Mesenchymal stem cell (in vitro differentiated cells and primary cell): ENCODE results near the gene RBMS3.
"Not testable (repeated sequence)": the region's sequence is repeated elsewhere in the genome, so short reads cannot be mapped to it uniquely, and the experiment has no call there.

Experiments used
- DNase-seq: peaks from one replicate; pipeline ENCODE4 v3.0.0-alpha.2; 2013
- H2AFZ ChIP-seq: one replicate; pipeline ENCODE4 v1.6.1; 2013; ENCODE audit warnings: low read depth, mild to moderate bottlenecking, control low read depth, inconsistent platforms, low read length, moderate library complexity
- H2AK5ac ChIP-seq: 2 replicates; pipeline ENCODE4 v1.6.1; 2013; ENCODE audit warnings: low read length, moderate library complexity, mild to moderate bottlenecking, inconsistent platforms; ENCODE audit not compliant: severe bottlenecking
- H2BK120ac ChIP-seq: one replicate; pipeline ENCODE4 v1.6.1; 2013; ENCODE audit warnings: low read depth, mild to moderate bottlenecking, inconsistent platforms, low read length, moderate library complexity
- H2BK12ac ChIP-seq, 2 experiments: one replicate each; pipeline ENCODE4 v1.6.1; 2013; ENCODE audit warnings: inconsistent platforms in 2 of 2, low read length in 2 of 2, mild to moderate bottlenecking in 2 of 2, moderate library complexity in 2 of 2, control low read depth in 1 of 2
- H2BK15ac ChIP-seq: one replicate; pipeline ENCODE4 v1.6.1; 2013; ENCODE audit warnings: mild to moderate bottlenecking, low read depth, inconsistent platforms; ENCODE audit not compliant: poor library complexity, severe bottlenecking
- H2BK5ac ChIP-seq: 2 replicates; pipeline ENCODE4 v1.6.1; 2013; ENCODE audit warnings: low read depth, mild to moderate bottlenecking, low read length, control low read depth, inconsistent platforms; ENCODE audit not compliant: poor library complexity, severe bottlenecking
- H3K14ac ChIP-seq, 2 experiments: one replicate each; pipeline ENCODE4 v1.6.1; 2013; ENCODE audit warnings: inconsistent platforms in 2 of 2, low read length in 2 of 2, control low read depth in 1 of 2, mild to moderate bottlenecking in 1 of 2, moderate library complexity in 1 of 2
- H3K18ac ChIP-seq, 2 experiments: one replicate each; pipeline ENCODE4 v1.6.1; 2013; ENCODE audit warnings: inconsistent platforms in 2 of 2, low read length in 2 of 2, control low read depth in 1 of 2, low read depth in 1 of 2, mild to moderate bottlenecking in 1 of 2
- H3K23ac ChIP-seq, 2 experiments: one replicate each; pipeline ENCODE4 v1.6.1; 2013; ENCODE audit warnings: inconsistent platforms in 2 of 2, low read length in 2 of 2, mild to moderate bottlenecking in 2 of 2, moderate library complexity in 2 of 2, control low read depth in 1 of 2
- H3K27ac ChIP-seq: 2 replicates; pipeline ENCODE4 v1.5.1; 2013; ENCODE audit warnings: mild to moderate bottlenecking, moderate library complexity, low read length, control low read depth, inconsistent platforms; ENCODE audit not compliant: poor library complexity, severe bottlenecking
- H3K27me3 ChIP-seq, 2 experiments: 2 replicates each; pipeline versions ENCODE4 v1.6.1 to v1.7.0; 2013; ENCODE audit warnings: low read length in 2 of 2, mild to moderate bottlenecking in 2 of 2, moderate library complexity in 2 of 2, control low read depth in 1 of 2, inconsistent platforms in 1 of 2; ENCODE audit not compliant: control insufficient read depth in 1 of 2, insufficient read depth in 1 of 2
- H3K36me3 ChIP-seq, 2 experiments: 2 replicates each; pipeline versions ENCODE4 v1.6.1 to v1.7.0; 2013; ENCODE audit warnings: low read length in 2 of 2, control low read depth in 1 of 2, inconsistent platforms in 1 of 2, low read depth in 1 of 2, mild to moderate bottlenecking in 1 of 2; ENCODE audit not compliant: insufficient read depth in 2 of 2, control insufficient read depth in 1 of 2
- H3K4ac ChIP-seq, 2 experiments: one replicate each; pipeline ENCODE4 v1.6.1; 2013; ENCODE audit warnings: inconsistent platforms in 2 of 2, low read length in 2 of 2, mild to moderate bottlenecking in 2 of 2, moderate library complexity in 2 of 2, control low read depth in 1 of 2, low read depth in 1 of 2
- H3K4me1 ChIP-seq: 2 replicates; pipeline ENCODE4 v1.6.1; 2013; ENCODE audit warnings: low read depth, low read length, control low read depth; ENCODE audit not compliant: control insufficient read depth, insufficient read depth
- H3K4me2 ChIP-seq: 2 replicates; pipeline ENCODE4 v1.6.1; 2013; ENCODE audit warnings: low read length, mild to moderate bottlenecking, inconsistent platforms; ENCODE audit not compliant: poor library complexity, severe bottlenecking
- H3K4me3 ChIP-seq, 2 experiments: 2 replicates each; pipeline versions ENCODE4 v1.5.1 to v1.7.0; 2013; ENCODE audit warnings: low read length in 2 of 2, mild to moderate bottlenecking in 2 of 2, control low read depth in 1 of 2, low read depth in 1 of 2; ENCODE audit not compliant: insufficient read depth in 1 of 2
- H3K79me1 ChIP-seq: replicated peaks from 2 replicates; pipeline ENCODE4 v1.6.1; 2013; ENCODE audit warnings: mild to moderate bottlenecking, control low read depth, low read length, inconsistent platforms; ENCODE audit not compliant: poor library complexity, severe bottlenecking
- H3K9ac ChIP-seq: 2 replicates; pipeline ENCODE4 v1.7.0; 2013; ENCODE audit warnings: mild to moderate bottlenecking, low read length, moderate library complexity
- H3K9me3 ChIP-seq: 2 replicates; pipeline ENCODE4 v1.7.0; 2013; ENCODE audit warnings: mild to moderate bottlenecking, low read length; ENCODE audit not compliant: control insufficient read depth
- H4K8ac ChIP-seq: one replicate; pipeline ENCODE4 v1.6.1; 2013; ENCODE audit warnings: inconsistent platforms, mild to moderate bottlenecking, low read length, moderate library complexity
- H4K91ac ChIP-seq: one replicate; pipeline ENCODE4 v1.6.1; 2013; ENCODE audit warnings: mild to moderate bottlenecking, low read length, inconsistent platforms
- WGBS: methylation state at CpG from one replicate; pipeline ENCODE4 v1.1.7; 2013; ENCODE audit warnings: mixed read lengths; 5-methylcytosine and 5-hydroxymethylcytosine counted together

The RBMS3 gene

GRCh38 chr3:30042916-30043555, 762.2 kb downstream of the RBMS3 start:
- no peak overlapping the region for H3K4me2 ChIP-seq
- H3K79me1 ChIP-seq: no peaks in the 10 kb centered on the region
- H2BK12ac ChIP-seq: peak overlapping the region in 1 of 2 experiments; percentile 18
- H2BK120ac ChIP-seq: no peak overlapping the region
- no peak overlapping the region for H3K23ac ChIP-seq
- no peaks in the 10 kb centered on the region for H3K9me3 ChIP-seq
- no peaks in the 10 kb centered on the region for H3K27me3 ChIP-seq
- peak overlapping the region; percentile 40 for H2BK15ac ChIP-seq
- H3K4ac ChIP-seq: no peak overlapping the region
- no peak overlapping the region for H3K27ac ChIP-seq
- no peak overlapping the region for H2BK5ac ChIP-seq
- WGBS: 97% methylated on average over 3 of the region's 3 CpGs
- H2AK5ac ChIP-seq: no peak overlapping the region
- H3K4me3 ChIP-seq: no peak overlapping the region
- no peak for DNase-seq
- H3K4me1 ChIP-seq: no peaks in the 10 kb centered on the region
- no peak overlapping the region for H4K91ac ChIP-seq
- peak overlapping the region in 1 of 2 experiments; percentile 30 for H3K18ac ChIP-seq
- no peak overlapping the region for H3K14ac ChIP-seq
- H3K9ac ChIP-seq: peak overlapping the region; percentile 39
- no peak overlapping the region for H2AFZ ChIP-seq
- H3K36me3 ChIP-seq: no peaks in the 10 kb centered on the region
- H4K8ac ChIP-seq: no peak overlapping the region

GRCh38 chr3:30044515-30044914, 763.6 kb downstream of the RBMS3 start:
- Histone ChIP-seq H3K27me3 (no peaks in the 10 kb centered on the region), H2BK15ac (no peak overlapping the region), H2BK120ac (no peak overlapping the region), H3K36me3 (no peaks in the 10 kb centered on the region), H2BK12ac (no peak overlapping the region), H2AK5ac (no peak overlapping the region), H3K79me1 (no peaks in the 10 kb centered on the region), H3K4ac (no peak overlapping the region), H2AFZ (no peak overlapping the region), H3K14ac (no peak overlapping the region), H2BK5ac (no peak overlapping the region), H4K8ac (no peak overlapping the region), H3K4me3 (no peak overlapping the region), H3K4me1 (no peaks in the 10 kb centered on the region), H3K18ac (no peak overlapping the region), H4K91ac (no peak overlapping the region), H3K9ac (no peak overlapping the region), H3K27ac (no peak overlapping the region), H3K4me2 (no peak overlapping the region), H3K9me3 (no peaks in the 10 kb centered on the region), H3K23ac (no peak overlapping the region)
- 90% methylated on average over 4 of the region's 4 CpGs for WGBS
- DNase-seq: no peak

GRCh38 chr3:30048431-30048830, 767.6 kb downstream of the RBMS3 start:
- Histone ChIP-seq H3K23ac (no peak overlapping the region), H2BK5ac (no peak overlapping the region), H2BK12ac (no peak overlapping the region), H2BK120ac (no peak overlapping the region), H2AFZ (no peak overlapping the region), H3K9me3 (no peaks in the 10 kb centered on the region), H3K27ac (no peak overlapping the region), H2BK15ac (no peak overlapping the region), H3K36me3 (no peaks in the 10 kb centered on the region), H4K8ac (no peak overlapping the region), H3K14ac (no peak overlapping the region), H2AK5ac (no peak overlapping the region), H3K9ac (no peak overlapping the region), H3K4ac (no peak overlapping the region), H3K4me3 (no peak overlapping the region), H3K18ac (no peak overlapping the region), H3K4me1 (no peaks in the 10 kb centered on the region), H3K27me3 (no peaks in the 10 kb centered on the region), H3K4me2 (no peak overlapping the region), H4K91ac (no peak overlapping the region), H3K79me1 (no peaks in the 10 kb centered on the region)
- DNase-seq: no peak
- 67% methylated on average over 1 of the region's 3 CpGs for WGBS

- not testable (repeated sequence) for H3K14ac ChIP-seq, H2AK5ac ChIP-seq, H2BK12ac ChIP-seq, H3K27ac ChIP-seq, H4K8ac ChIP-seq, H3K23ac ChIP-seq, H3K4me1 ChIP-seq, H4K91ac ChIP-seq, H3K4me2 ChIP-seq, H3K9ac ChIP-seq, H3K79me1 ChIP-seq, H3K4ac ChIP-seq, H3K4me3 ChIP-seq, H3K9me3 ChIP-seq, H3K18ac ChIP-seq, H3K27me3 ChIP-seq, H2BK15ac ChIP-seq, DNase-seq, H3K36me3 ChIP-seq, H2BK120ac ChIP-seq, H2BK5ac ChIP-seq, H2AFZ ChIP-seq
- 95% methylated on average over 9 of the region's 9 CpGs for WGBS
These were observed 769.2 kb downstream of the RBMS3 start for GRCh38 chr3:30050116-30050515.
